ENCODE results near the gene PRRG4.
"Not testable (repeated sequence)": the region's sequence is repeated elsewhere in the genome, so short reads cannot be mapped to it uniquely, and the experiment has no call there.

PRRG4 gene

GRCh38 chr11:32829680-32830412 is at the start of gene PRRG4:
Gene PRRG4, plus strand, starts transcription at chr11:32829927. Its CDS starts 603 bp downstream, at chr11:32830530.
- H3K9me3 ChIP-seq (ENCODE audit: severe bottlenecking), result no peaks in the 10 kb centered on the region
- no peaks in the 10 kb centered on the region for H3K27me3 ChIP-seq (ENCODE audit: insufficient read depth, low read depth, severe bottlenecking)
- TF ChIP-seq CTCF (IDR thresholded peaks at IDR 0.05; ENCODE audit: low read depth, low read length), result no peak
- H3K36me3 ChIP-seq, result no peaks in the 10 kb centered on the region
- H3K4me3 ChIP-seq (ENCODE audit: low read depth, low read length), result peak within 1 kb of the TSS; percentile 55
- H3K27ac ChIP-seq, result no peak within 1 kb of the TSS
- DNase-seq, result peak; percentile 35

GRCh38 chr11:32780839-32781238 is 48.9 kb upstream of the PRRG4 start:
- H3K9me3 ChIP-seq (ENCODE audit: severe bottlenecking); H3K4me3 ChIP-seq (ENCODE audit: low read depth, low read length); H3K27me3 ChIP-seq (ENCODE audit: insufficient read depth, low read depth, severe bottlenecking); H3K36me3 ChIP-seq; H3K27ac ChIP-seq; DNase-seq: not testable (repeated sequence)

- H3K9me3 ChIP-seq (ENCODE audit: severe bottlenecking), result no peaks in the 10 kb centered on the region
- DNase-seq, result no peak
- H3K27ac ChIP-seq, result no peak overlapping the region
- no peak overlapping the region for H3K4me3 ChIP-seq (ENCODE audit: low read depth, low read length)
- TF ChIP-seq CTCF (IDR thresholded peaks at IDR 0.05; ENCODE audit: low read depth, low read length), result no peak
- no peaks in the 10 kb centered on the region for H3K36me3 ChIP-seq
- H3K27me3 ChIP-seq (ENCODE audit: insufficient read depth, low read depth, severe bottlenecking), result peaks cover 5% of the 10 kb centered on the region
Observed at GRCh38 chr11:32781721-32782120, 48.0 kb upstream of the PRRG4 start.

GRCh38 chr11:32785262-32785661 is 44.5 kb upstream of the PRRG4 start:
- Histone ChIP-seq H3K36me3 (no peaks in the 10 kb centered on the region), H3K27ac (no peak overlapping the region), H3K9me3 (ENCODE audit: severe bottlenecking) (no peaks in the 10 kb centered on the region), H3K4me3 (ENCODE audit: low read depth, low read length) (no peak overlapping the region), H3K27me3 (ENCODE audit: insufficient read depth, low read depth, severe bottlenecking) (peaks cover 5% of the 10 kb centered on the region)
- DNase-seq, result no peak
- TF ChIP-seq CTCF (IDR thresholded peaks at IDR 0.05; ENCODE audit: low read depth, low read length), result no peak

- Histone ChIP-seq H3K27ac (no peak overlapping the region), H3K9me3 (ENCODE audit: severe bottlenecking) (no peaks in the 10 kb centered on the region), H3K27me3 (ENCODE audit: insufficient read depth, low read depth, severe bottlenecking) (peaks cover 8% of the 10 kb centered on the region), H3K4me3 (ENCODE audit: low read depth, low read length) (no peak overlapping the region), H3K36me3 (no peaks in the 10 kb centered on the region)
- DNase-seq, result no peak
- TF ChIP-seq CTCF (IDR thresholded peaks at IDR 0.05; ENCODE audit: low read depth, low read length), result no peak
Observed at GRCh38 chr11:32786811-32787210, 42.9 kb upstream of the PRRG4 start.

- no peak overlapping the region for H3K27ac ChIP-seq
- no peaks in the 10 kb centered on the region for H3K9me3 ChIP-seq (ENCODE audit: severe bottlenecking)
- no peak for TF ChIP-seq CTCF (IDR thresholded peaks at IDR 0.05; ENCODE audit: low read depth, low read length)
- H3K36me3 ChIP-seq, result no peaks in the 10 kb centered on the region
- no peak for DNase-seq
- no peak overlapping the region for H3K4me3 ChIP-seq (ENCODE audit: low read depth, low read length)
- H3K27me3 ChIP-seq (ENCODE audit: insufficient read depth, low read depth, severe bottlenecking), result peaks cover 13% of the 10 kb centered on the region
Observed at GRCh38 chr11:32790916-32791315, 38.8 kb upstream of the PRRG4 start.

Data from WERI-Rb-1 (cell line).